GM21360 (cell line): Measurements from ENCODE around the gene MEOX2.

Experiments
- ATAC-seq: cut with Tn5 transposase; IDR thresholded peaks from one replicate; pipeline ENCODE4 v1.9.1; 2021; ENCODE audit warnings: mild to moderate bottlenecking, moderate library complexity; ENCODE audit not compliant: unreplicated experiment

The MEOX2 gene

GRCh38 chr7:15566476-15566875 lies 120.0 kb downstream of the MEOX2 start:
- ATAC-seq, result no peak

GRCh38 chr7:15561835-15562234 lies 124.6 kb downstream of the MEOX2 start, which contains the start of gene AGMO:
TSS of gene AGMO (minus strand) at chr7:15562015.
- no peak for ATAC-seq
